HFFc6 (cell line): Measurements from ENCODE around the gene GALNTL6. TPM values are rescaled to one million over a fixed set of nuclear protein-coding genes. Genes with fewer than 3 reads are reported as not detected.

Experiments
- DNase-seq: peaks from one replicate; pipeline ENCODE4 v3.0.0-alpha.2; 2018
- H3K27ac Mint-ChIP-seq: 2 replicates; pipeline ENCODE4 v1.8.0; 2020; ENCODE audit warnings: mild to moderate bottlenecking, mixed read lengths
- H3K27me3 Mint-ChIP-seq: 2 replicates; pipeline ENCODE4 v1.8.0; 2021; ENCODE audit warnings: mild to moderate bottlenecking, moderate library complexity, mixed read lengths; ENCODE audit not compliant: insufficient read depth
- H3K36me3 Mint-ChIP-seq: 2 replicates; pipeline ENCODE4 v1.8.0; 2021; ENCODE audit warnings: low read depth, mixed read lengths
- H3K4me1 Mint-ChIP-seq: 2 replicates; pipeline ENCODE4 v1.8.0; 2020; ENCODE audit warnings: low read depth, mixed read lengths
- H3K4me3 Mint-ChIP-seq: 2 replicates; pipeline ENCODE4 v1.8.0; 2020; ENCODE audit warnings: mild to moderate bottlenecking, moderate library complexity, mixed read lengths
- H3K9me3 Mint-ChIP-seq: 2 replicates; pipeline ENCODE4 v1.8.0; 2020; ENCODE audit warnings: mild to moderate bottlenecking, mixed read lengths
- CTCF ChIP-seq: fragments of 200-600 bp; sonication (generic); IDR thresholded peaks from 2 replicates; pipeline ENCODE4 v1.5.0; 2021; ENCODE audit warnings: antibody characterized with exemption, mild to moderate bottlenecking
- total RNA-seq, 6 experiments: library from RNA; stranded (reverse); fragmentation: NEBNext Ultra II Directional; extraction: Animal tissue kit (Norgen Biotek cat#: 25700); gene quantifications; 2 replicates in 1 of 6; 3 replicates in 5 of 6; pipeline ENCODE4 v1.2.3, GENCODE V29; 2021

GALNTL6 gene
- total RNA-seq, 6 experiments from 2014 or later, result 0.07 TPM; not detected in 5

- H3K9me3 Mint-ChIP-seq, result peaks cover 32% of the 10 kb centered on the region
- no peaks in the 10 kb centered on the region; the same call in 1 of the 2 replicates for H3K36me3 Mint-ChIP-seq
- no peak overlapping the region for H3K4me3 Mint-ChIP-seq
- no peak overlapping the region for H3K27ac Mint-ChIP-seq
- no peaks in the 10 kb centered on the region; the same call in 1 of the 2 replicates for H3K27me3 Mint-ChIP-seq
- TF ChIP-seq CTCF, result no peak
- DNase-seq, result no peak
- H3K4me1 Mint-ChIP-seq, result no peaks in the 10 kb centered on the region
These were observed 861.6 kb downstream of the GALNTL6 start for GRCh38 chr4:172674811-172675210.

- DNase-seq, result no peak
- Mint-ChIP-seq H3K4me1 (no peaks in the 10 kb centered on the region), H3K4me3 (no peak overlapping the region), H3K27me3 (no peaks in the 10 kb centered on the region; the same call in 1 of the 2 replicates), H3K36me3 (no peaks in the 10 kb centered on the region; the same call in 1 of the 2 replicates), H3K27ac (no peak overlapping the region), H3K9me3 (peaks cover 35% of the 10 kb centered on the region)
- no peak for TF ChIP-seq CTCF
These were observed 862.0 kb downstream of the GALNTL6 start for GRCh38 chr4:172675232-172675631.

- TF ChIP-seq CTCF, result no peak
- H3K4me1 Mint-ChIP-seq, result no peaks in the 10 kb centered on the region
- peaks cover 4% of the 10 kb centered on the region; the same call in 1 of the 2 replicates for H3K9me3 Mint-ChIP-seq
- DNase-seq, result no peak
- no peak overlapping the region for H3K27ac Mint-ChIP-seq
- no peak overlapping the region for H3K4me3 Mint-ChIP-seq
- H3K36me3 Mint-ChIP-seq, result no peaks in the 10 kb centered on the region; the same call in 1 of the 2 replicates
- H3K27me3 Mint-ChIP-seq, result peaks cover 2% of the 10 kb centered on the region
These were observed 867.5 kb downstream of the GALNTL6 start for GRCh38 chr4:172680691-172681090.

GRCh38 chr4:172683021-172683420 is 869.8 kb downstream of the GALNTL6 start:
- Mint-ChIP-seq H3K4me1 (no peaks in the 10 kb centered on the region), H3K9me3 (peaks cover 4% of the 10 kb centered on the region; the same call in 1 of the 2 replicates), H3K36me3 (no peaks in the 10 kb centered on the region; the same call in 1 of the 2 replicates), H3K27me3 (peaks cover 2% of the 10 kb centered on the region), H3K27ac (no peak overlapping the region), H3K4me3 (no peak overlapping the region)
- DNase-seq, result no peak
- no peak for TF ChIP-seq CTCF

- peaks cover 2% of the 10 kb centered on the region for H3K27me3 Mint-ChIP-seq
- peaks cover 4% of the 10 kb centered on the region for H3K9me3 Mint-ChIP-seq
- H3K4me3 Mint-ChIP-seq, result no peak overlapping the region
- no peaks in the 10 kb centered on the region for H3K4me1 Mint-ChIP-seq
- TF ChIP-seq CTCF, result no peak
- H3K36me3 Mint-ChIP-seq, result no peaks in the 10 kb centered on the region
- H3K27ac Mint-ChIP-seq, result no peak overlapping the region
- DNase-seq, result no peak
These were observed 872.8 kb downstream of the GALNTL6 start for GRCh38 chr4:172686021-172686420.

GRCh38 chr4:172688534-172688933 is 875.3 kb downstream of the GALNTL6 start:
- DNase-seq, result no peak
- H3K4me1 Mint-ChIP-seq, result no peaks in the 10 kb centered on the region
- no peaks in the 10 kb centered on the region for H3K36me3 Mint-ChIP-seq
- H3K9me3 Mint-ChIP-seq, result peaks cover 15% of the 10 kb centered on the region
- no peak for TF ChIP-seq CTCF
- H3K27ac Mint-ChIP-seq, result no peak overlapping the region
- no peak overlapping the region for H3K4me3 Mint-ChIP-seq
- H3K27me3 Mint-ChIP-seq, result peaks cover 2% of the 10 kb centered on the region
